GM12873 (cell line): ENCODE data around the gene LHFPL2.

Experiments
- TF ChIP-seq, protein P1 (sequence below): IDR thresholded peaks from 2 replicates; pipeline ENCODE4 v1.5.1; 2012; ENCODE audit warnings: low read depth, mild to moderate bottlenecking, moderate library complexity, low read length, control low read depth; ENCODE audit not compliant: insufficient read depth; ENCODE audit errors: missing control alignments

Gene LHFPL2

DNA sequence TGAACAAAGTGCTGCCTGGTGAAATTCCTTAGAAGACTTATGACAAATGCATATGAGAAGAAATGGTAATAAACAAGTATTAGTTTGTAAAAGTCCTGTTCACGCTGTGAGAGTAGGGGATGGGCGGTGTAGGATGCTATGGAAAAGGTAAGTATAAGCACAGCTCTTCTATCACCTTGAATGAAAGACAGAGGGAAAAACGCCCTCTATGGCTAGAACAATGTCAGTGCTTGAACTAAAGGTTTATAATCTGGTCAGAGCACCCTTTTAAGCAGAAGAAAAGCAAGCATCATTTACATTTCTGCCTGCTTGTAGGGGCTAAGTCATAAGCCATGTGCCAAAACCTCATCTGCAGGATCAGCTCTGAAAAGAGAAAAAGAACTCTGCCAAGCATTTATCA is 115.2 kb downstream of the LHFPL2 start:
- TF ChIP-seq, protein P1, sequence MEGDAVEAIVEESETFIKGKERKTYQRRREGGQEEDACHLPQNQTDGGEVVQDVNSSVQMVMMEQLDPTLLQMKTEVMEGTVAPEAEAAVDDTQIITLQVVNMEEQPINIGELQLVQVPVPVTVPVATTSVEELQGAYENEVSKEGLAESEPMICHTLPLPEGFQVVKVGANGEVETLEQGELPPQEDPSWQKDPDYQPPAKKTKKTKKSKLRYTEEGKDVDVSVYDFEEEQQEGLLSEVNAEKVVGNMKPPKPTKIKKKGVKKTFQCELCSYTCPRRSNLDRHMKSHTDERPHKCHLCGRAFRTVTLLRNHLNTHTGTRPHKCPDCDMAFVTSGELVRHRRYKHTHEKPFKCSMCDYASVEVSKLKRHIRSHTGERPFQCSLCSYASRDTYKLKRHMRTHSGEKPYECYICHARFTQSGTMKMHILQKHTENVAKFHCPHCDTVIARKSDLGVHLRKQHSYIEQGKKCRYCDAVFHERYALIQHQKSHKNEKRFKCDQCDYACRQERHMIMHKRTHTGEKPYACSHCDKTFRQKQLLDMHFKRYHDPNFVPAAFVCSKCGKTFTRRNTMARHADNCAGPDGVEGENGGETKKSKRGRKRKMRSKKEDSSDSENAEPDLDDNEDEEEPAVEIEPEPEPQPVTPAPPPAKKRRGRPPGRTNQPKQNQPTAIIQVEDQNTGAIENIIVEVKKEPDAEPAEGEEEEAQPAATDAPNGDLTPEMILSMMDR, result peak; percentile 55

GRCh38 chr5:78530342-78531096 is 118.1 kb downstream of the LHFPL2 start:
- TF ChIP-seq, protein P1, result no peak

GRCh38 chr5:78527925-78528324 is 120.6 kb downstream of the LHFPL2 start:
- TF ChIP-seq, protein P1, result no peak

- TF ChIP-seq, protein P1, result no peak
Measured at GRCh38 chr5:78527054-78527859, 121.3 kb downstream of the LHFPL2 start.

DNA sequence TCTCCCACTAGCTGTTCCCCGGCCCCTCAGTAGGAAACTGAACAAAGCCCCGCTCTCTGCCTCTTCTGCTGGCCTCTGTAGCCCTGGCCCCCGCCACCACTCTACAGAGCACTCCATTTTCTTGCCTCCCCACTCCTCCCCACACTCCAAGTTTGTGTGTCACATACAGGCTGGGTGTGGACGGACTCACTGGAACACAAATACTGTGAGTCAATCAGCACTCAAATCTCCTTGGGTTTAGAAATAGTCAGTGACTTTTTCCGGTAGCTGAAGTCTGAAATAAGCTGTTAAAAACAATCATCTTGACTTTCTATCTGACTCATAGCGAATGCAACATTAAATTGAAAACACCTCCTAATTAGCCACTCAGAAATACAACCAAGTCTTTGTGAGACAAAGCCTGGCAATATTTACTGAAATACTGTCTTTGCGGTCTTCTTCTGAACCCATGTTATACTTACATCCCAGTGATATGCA is 122.5 kb downstream of the LHFPL2 start:
- TF ChIP-seq, protein P1, result no peak

DNA sequence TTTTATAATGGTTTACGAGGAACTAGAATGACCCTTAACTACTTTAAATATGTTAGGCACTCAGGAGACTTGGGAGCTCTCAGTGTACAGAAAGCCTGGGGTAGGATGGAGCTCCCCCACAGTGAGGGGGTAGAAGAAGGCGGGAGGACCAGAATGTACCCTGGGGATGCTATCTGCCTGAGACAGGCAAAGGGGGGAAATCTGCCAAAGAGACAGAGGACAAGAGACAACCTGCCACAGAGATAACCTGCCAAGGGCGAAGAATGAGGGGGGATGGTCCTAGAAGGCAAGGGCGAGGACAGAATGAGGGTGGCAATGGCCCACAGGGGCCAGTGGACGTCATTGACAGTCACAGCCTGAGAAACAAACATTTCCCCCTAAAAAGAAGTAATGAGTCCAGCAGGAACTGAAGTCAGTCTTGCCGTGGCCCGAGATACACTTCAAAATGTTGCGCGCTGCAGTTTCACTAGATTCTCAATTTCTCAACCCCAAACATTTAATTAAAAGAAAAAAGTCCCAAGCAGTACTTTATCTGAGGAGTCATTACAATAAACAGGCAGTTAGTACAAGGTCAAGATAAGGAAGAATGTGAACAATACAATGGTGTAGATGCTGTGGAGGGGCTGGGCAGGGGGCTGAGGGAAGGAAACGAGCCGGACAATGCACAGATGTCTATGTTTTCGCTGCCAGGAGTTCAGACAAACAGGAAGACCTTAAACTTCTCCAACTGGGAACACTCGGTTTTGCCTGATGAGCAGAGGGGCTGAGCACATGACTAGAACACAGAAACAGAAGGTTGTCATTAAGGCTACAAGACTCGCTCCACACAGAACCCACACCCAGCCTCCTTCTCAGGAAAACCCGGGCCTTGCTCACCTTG is 125.0 kb downstream of the LHFPL2 start:
- TF ChIP-seq, protein P1, result no peak
